Astrocyte (in vitro differentiated cells and primary cell): ENCODE results near the gene LGALS1.

Source experiments
- CTCF ChIP-seq: IDR thresholded peaks from 2 replicates; pipeline ENCODE4 v1.5.1; 2011; ENCODE audit warnings: low read depth, mild to moderate bottlenecking, inconsistent platforms, low read length, moderate library complexity; ENCODE audit not compliant: insufficient read depth
- EZH2 ChIP-seq: IDR thresholded peaks from 2 replicates; pipeline ENCODE4 v1.6.1; 2012; ENCODE audit warnings: mild to moderate bottlenecking, low read length, inconsistent platforms; ENCODE audit not compliant: insufficient read depth

- no peak for TF ChIP-seq CTCF
- no peak for TF ChIP-seq EZH2
Observed at GRCh38 chr22:37680191-37680851, 4.9 kb downstream of the LGALS1 start.
